Endothelial cell of umbilical vein (primary cell): ENCODE results near the gene DDX54. TPM values are rescaled to one million over a fixed set of nuclear protein-coding genes. Genes with fewer than 3 reads are reported as not detected.
A peak's percentile ranks its signal among the peaks of the same experiment; 100 is the strongest.

ENCODE experiments used
- BruUV-seq: library from RNA; stranded (reverse); fragments of 400-500 nt; replicated peaks from 2 replicates; lab custom pipeline; 2021; lab: Mats Ljungman, UMichigan
- CTCF ChIA-PET: fragments of 300-600, 350-600 bp; sonication (Branson Sonifier 250); formaldehyde crosslinking; loops from one replicate; lab custom pipeline; 2021; ENCODE audit warnings: antibody characterized with exemption, inconsistent platforms; lab: Charles Lee
- POLR2A ChIA-PET: fragments of 300-600, 350-600 bp; sonication (Branson Sonifier 250); formaldehyde crosslinking; loops from one replicate; lab custom pipeline; 2021; ENCODE audit warnings: antibody characterized with exemption, inconsistent platforms; lab: Charles Lee
- DNase-seq: peaks from one replicate; pipeline ENCODE4 v3.0.0-alpha.2; 2011; ENCODE audit warnings: low read depth, low spot score
- FAIRE-seq: peaks from 2 replicates; lab custom pipeline; 2011; peaks lifted over from hg19 to GRCh38; lab: Jason Lieb, UNC
- H2AFZ ChIP-seq: 2 replicates; pipeline ENCODE4 v1.6.0; 2012; ENCODE audit warnings: low read depth, low read length, control low read depth, inconsistent platforms
- H3K27ac ChIP-seq: 2 replicates; pipeline ENCODE4 v1.5.1; 2011; ENCODE audit warnings: low read depth, mild to moderate bottlenecking, control low read depth, low read length, moderate library complexity; ENCODE audit not compliant: insufficient read depth
- H3K27me3 ChIP-seq, 2 experiments: 2 replicates each; pipeline versions ENCODE4 v1.6.0 to v1.6.1; 2011; ENCODE audit warnings: low read length in 2 of 2, mixed read lengths in 1 of 2; ENCODE audit not compliant: control insufficient read depth in 2 of 2, insufficient read depth in 2 of 2
- H3K36me3 ChIP-seq, 2 experiments: 2 replicates in 1 of 2; 3 replicates in 1 of 2; pipeline ENCODE4 v1.5.1; 2011; ENCODE audit warnings: low read length in 2 of 2, mild to moderate bottlenecking in 1 of 2, moderate library complexity in 1 of 2; ENCODE audit not compliant: control insufficient read depth in 2 of 2, insufficient read depth in 2 of 2; ENCODE audit errors: extremely low read depth in 1 of 2
- H3K4me1 ChIP-seq: 3 replicates; pipeline ENCODE4 v1.5.1; 2011; ENCODE audit warnings: mild to moderate bottlenecking, low read length; ENCODE audit not compliant: control insufficient read depth, insufficient read depth; ENCODE audit errors: extremely low read depth
- H3K4me2 ChIP-seq: 2 replicates; pipeline ENCODE4 v1.6.1; 2011; ENCODE audit warnings: low read length, control low read depth, mixed read lengths; ENCODE audit not compliant: insufficient read depth
- H3K4me3 ChIP-seq, 3 experiments: fragments of 200-600 bp in 1 of 3; sonication (generic), shearing (Covaris generic) in 1 of 3; replicated peaks in 1 of 3; 2 replicates each; pipeline ENCODE4 v1.5.1; 2011 to 2016; ENCODE audit warnings: control low read depth in 3 of 3, low read length in 3 of 3, mild to moderate bottlenecking in 2 of 3, inconsistent platforms in 1 of 3, low read depth in 1 of 3, moderate library complexity in 1 of 3; ENCODE audit not compliant: insufficient read depth in 1 of 3
- H3K79me2 ChIP-seq: 2 replicates; pipeline ENCODE4 v1.6.0; 2012; ENCODE audit warnings: low read length, inconsistent platforms; ENCODE audit not compliant: control insufficient read depth, insufficient read depth
- H3K9ac ChIP-seq: replicated peaks from 2 replicates; pipeline ENCODE3; 2011; ENCODE audit warnings: low read length, control low read depth; ENCODE audit not compliant: insufficient read depth; ENCODE audit errors: extremely low read depth
- H3K9me1 ChIP-seq: replicated peaks from 3 replicates; pipeline ENCODE4 v1.6.0; 2011; ENCODE audit warnings: mild to moderate bottlenecking, low read length; ENCODE audit not compliant: control insufficient read depth, insufficient read depth; ENCODE audit errors: extremely low read depth
- H3K9me3 ChIP-seq: replicated peaks from 2 replicates; pipeline ENCODE4 v1.5.1; 2012; ENCODE audit warnings: low read length, inconsistent platforms; ENCODE audit not compliant: control insufficient read depth, insufficient read depth
- H4K20me1 ChIP-seq: replicated peaks from 2 replicates; pipeline ENCODE3; 2011; ENCODE audit warnings: mild to moderate bottlenecking, low read length; ENCODE audit not compliant: control insufficient read depth, insufficient read depth; ENCODE audit errors: extremely low read depth
- EZH2 ChIP-seq: IDR thresholded peaks from 2 replicates; pipeline ENCODE4 v1.6.1; 2012; ENCODE audit warnings: borderline replicate concordance, low read depth, mild to moderate bottlenecking, moderate library complexity, low read length, inconsistent platforms; ENCODE audit not compliant: severe bottlenecking
- FOS ChIP-seq: IDR thresholded peaks from 2 replicates; pipeline ENCODE4 v1.6.1; 2011; ENCODE audit warnings: mild to moderate bottlenecking, low read length, moderate library complexity, borderline replicate concordance; ENCODE audit not compliant: insufficient read depth
- GATA2 ChIP-seq: IDR thresholded peaks from 2 replicates; pipeline ENCODE4 v1.7.0; 2011; ENCODE audit warnings: low read depth, mild to moderate bottlenecking, moderate library complexity, mixed read lengths, low read length; ENCODE audit not compliant: insufficient read length, insufficient read depth
- JUN ChIP-seq: IDR thresholded peaks from 2 replicates; pipeline ENCODE4 v1.6.1; 2011; ENCODE audit warnings: borderline replicate concordance, low read depth; ENCODE audit not compliant: insufficient read length, insufficient read depth
- MYC ChIP-seq: IDR thresholded peaks from one replicate; pipeline ENCODE4 v1.6.1; 2011; ENCODE audit warnings: mild to moderate bottlenecking, low read depth, low read length
- POLR2A ChIP-seq: IDR thresholded peaks from 2 replicates; pipeline ENCODE4 v1.6.1; 2012; ENCODE audit warnings: low read depth, mild to moderate bottlenecking, control low read depth, low read length
- POLR2AphosphoS5 ChIP-seq: IDR thresholded peaks from 2 replicates; pipeline ENCODE4 v1.6.1; 2012; ENCODE audit warnings: low read depth, mild to moderate bottlenecking, control low read depth, low read length, moderate library complexity; ENCODE audit not compliant: insufficient read depth
- dilution Hi-C: fragments of 300-500 bp; cut with MboI; formaldehyde crosslinking; loops from one replicate; pipeline ENCODE4 v1.15.0; 2019; ENCODE audit warnings: low sequenced_read_pairs; ENCODE audit not compliant: extremely low pct_ligation_motif_present
- intact Hi-C: fragments of 100-400 bp; cut with micrococcal nuclease; formaldehyde crosslinking; loops from one replicate; pipeline ENCODE4 v1.10.0; 2022
- polyA plus RNA-seq, 4 experiments: library from polyadenylated mRNA; depleted of rRNA in 3 of 4; stranded (reverse) in 3 of 4; unstranded in 1 of 4; fragments of >200 nt; gene quantifications; 2 replicates each; pipeline versions ENCODE4 v1.2.1 to v1.2.3, GENCODE V29; 2011 to 2012; ENCODE audit warnings: missing spikeins in 1 of 4
- total RNA-seq: library from RNA; stranded (reverse); gene quantifications from 2 replicates; pipeline ENCODE4 v1.2.3, GENCODE V29; 2021
- TF ChIP-seq, protein P1 (sequence below), 2 donors: IDR thresholded peaks; 1 replicate in 1 of 2; 2 replicates in 1 of 2; pipeline ENCODE4 v1.5.1; 2011; ENCODE audit warnings: low read length in 2 of 2, mild to moderate bottlenecking in 2 of 2, moderate library complexity in 2 of 2, control low read depth in 1 of 2, inconsistent platforms in 1 of 2, low read depth in 1 of 2; ENCODE audit not compliant: insufficient read depth in 1 of 2; ENCODE audit errors: extremely low read depth in 1 of 2
- TF ChIP-seq, protein P2 (sequence below): IDR thresholded peaks from 2 replicates; pipeline ENCODE4 v1.6.1; 2011; ENCODE audit not compliant: insufficient read depth, insufficient read length

The DDX54 gene
- total and polyA plus RNA-seq, 2 donors (not counting 3 experiments of a cell fraction or from before 2014, with no cell fraction given) = 54.1 to 90.0 TPM

DNA sequence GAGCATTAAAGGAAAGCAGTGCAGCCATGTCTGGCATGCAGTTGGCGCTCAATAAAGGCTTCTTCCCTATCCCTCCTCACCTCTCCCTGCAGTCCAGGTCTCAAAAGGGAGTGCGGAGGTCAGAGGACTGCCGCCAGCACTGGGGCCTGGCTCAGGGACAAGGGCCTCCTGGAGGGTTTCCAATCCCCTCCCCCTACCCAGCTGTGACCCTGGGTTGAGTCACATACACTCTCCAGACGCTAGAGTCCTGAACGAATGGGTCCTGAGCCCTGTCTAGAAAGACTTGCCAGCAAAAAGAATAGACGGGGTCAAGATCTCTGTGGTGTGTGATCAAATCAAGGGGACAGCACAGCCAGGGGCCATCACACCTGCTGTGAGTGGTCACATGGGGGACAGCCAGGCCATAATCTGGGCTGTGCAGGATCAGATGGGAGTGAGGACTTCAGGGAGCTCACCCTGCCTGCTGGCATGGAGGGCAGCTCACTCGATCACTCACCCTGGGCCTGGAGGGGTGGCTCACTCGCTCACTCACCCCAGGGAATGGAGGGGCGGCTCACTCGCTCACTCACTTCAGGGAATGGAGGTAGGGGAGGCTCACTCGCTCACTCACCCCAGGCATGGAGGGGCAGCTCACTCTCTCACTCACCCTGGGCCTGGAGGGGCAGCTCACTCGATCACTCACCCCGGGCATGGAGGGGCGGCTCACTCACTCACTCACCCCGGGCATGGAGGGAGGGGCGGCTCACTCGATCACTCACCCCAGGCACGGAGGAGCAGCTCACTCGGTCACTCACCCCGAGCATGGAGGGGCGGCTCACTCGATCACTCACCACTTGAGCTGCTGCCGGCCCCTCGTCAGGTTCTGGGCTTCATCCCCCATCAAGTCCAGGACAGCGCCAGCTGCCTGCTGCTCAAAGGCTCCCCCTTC is 22.9 kb downstream of the DDX54 start:
- H3K4me3 ChIP-seq = no peak overlapping the region
- no peaks in the 10 kb centered on the region for H3K9me1 ChIP-seq
- no peak overlapping the region for H3K27ac ChIP-seq
- dilution Hi-C loops = no loop called here
- DNase-seq = peak; percentile 15
- intact Hi-C loops = loop anchor here (2.0 kb wide), 1 partner anchor 18 kb away; no protein-coding TSS in a partner anchor
- peaks cover 11 to 47% of the 10 kb centered on the region in 2 experiments for H3K36me3 ChIP-seq
- peak; percentile 12 for FAIRE-seq
- H3K79me2 ChIP-seq = no peaks in the 10 kb centered on the region
- ChIA-PET CTCF (interaction anchor here (0.7 to 4.3 kb wide), 4 partner anchors 8 to 170 kb away, joined by 3 to 17 read pairs (median 8); no protein-coding TSS in a partner anchor), POLR2A (interaction anchor here (0.7 kb wide), 1 partner anchor 18 kb away, joined by 5 read pairs; no protein-coding TSS in a partner anchor)
- no peaks in the 10 kb centered on the region for H3K27me3 ChIP-seq
- H3K4me2 ChIP-seq = no peak overlapping the region
- no peak overlapping the region for H3K9ac ChIP-seq
- TF ChIP-seq POLR2AphosphoS5 (no peak), JUN (no peak), FOS (no peak), EZH2 (no peak), GATA2 (no peak), MYC (no peak), POLR2A (no peak)
- TF ChIP-seq, protein P1, sequence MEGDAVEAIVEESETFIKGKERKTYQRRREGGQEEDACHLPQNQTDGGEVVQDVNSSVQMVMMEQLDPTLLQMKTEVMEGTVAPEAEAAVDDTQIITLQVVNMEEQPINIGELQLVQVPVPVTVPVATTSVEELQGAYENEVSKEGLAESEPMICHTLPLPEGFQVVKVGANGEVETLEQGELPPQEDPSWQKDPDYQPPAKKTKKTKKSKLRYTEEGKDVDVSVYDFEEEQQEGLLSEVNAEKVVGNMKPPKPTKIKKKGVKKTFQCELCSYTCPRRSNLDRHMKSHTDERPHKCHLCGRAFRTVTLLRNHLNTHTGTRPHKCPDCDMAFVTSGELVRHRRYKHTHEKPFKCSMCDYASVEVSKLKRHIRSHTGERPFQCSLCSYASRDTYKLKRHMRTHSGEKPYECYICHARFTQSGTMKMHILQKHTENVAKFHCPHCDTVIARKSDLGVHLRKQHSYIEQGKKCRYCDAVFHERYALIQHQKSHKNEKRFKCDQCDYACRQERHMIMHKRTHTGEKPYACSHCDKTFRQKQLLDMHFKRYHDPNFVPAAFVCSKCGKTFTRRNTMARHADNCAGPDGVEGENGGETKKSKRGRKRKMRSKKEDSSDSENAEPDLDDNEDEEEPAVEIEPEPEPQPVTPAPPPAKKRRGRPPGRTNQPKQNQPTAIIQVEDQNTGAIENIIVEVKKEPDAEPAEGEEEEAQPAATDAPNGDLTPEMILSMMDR (IDR thresholded peaks at IDR 0.05; ENCODE audit: extremely low read depth in 1 of 2, insufficient read depth in 1 of 2, low read depth in 1 of 2, low read length in 2 of 2) = no peak
- TF ChIP-seq, protein P2, sequence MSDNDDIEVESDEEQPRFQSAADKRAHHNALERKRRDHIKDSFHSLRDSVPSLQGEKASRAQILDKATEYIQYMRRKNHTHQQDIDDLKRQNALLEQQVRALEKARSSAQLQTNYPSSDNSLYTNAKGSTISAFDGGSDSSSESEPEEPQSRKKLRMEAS = no peak
- H2AFZ ChIP-seq = no peak overlapping the region
- no peaks in the 10 kb centered on the region for H3K9me3 ChIP-seq
- no peaks in the 10 kb centered on the region for H4K20me1 ChIP-seq
- no TSS peak for BruUV-seq
- no peaks in the 10 kb centered on the region for H3K4me1 ChIP-seq
